GM19372 (cell line): ENCODE data around the gene MCM5.
"Not testable (repeated sequence)": the region's sequence is repeated elsewhere in the genome, so short reads cannot be mapped to it uniquely, and the experiment has no call there.

Experiments
- ATAC-seq: cut with Tn5 transposase; IDR thresholded peaks from one replicate; pipeline ENCODE4 v1.9.1; 2021; ENCODE audit warnings: mild to moderate bottlenecking, low read depth, moderate library complexity; ENCODE audit not compliant: unreplicated experiment

Gene MCM5

GRCh38 chr22:35465109-35465701 lies 65.3 kb downstream of the MCM5 start:
- ATAC-seq: no peak

DNA sequence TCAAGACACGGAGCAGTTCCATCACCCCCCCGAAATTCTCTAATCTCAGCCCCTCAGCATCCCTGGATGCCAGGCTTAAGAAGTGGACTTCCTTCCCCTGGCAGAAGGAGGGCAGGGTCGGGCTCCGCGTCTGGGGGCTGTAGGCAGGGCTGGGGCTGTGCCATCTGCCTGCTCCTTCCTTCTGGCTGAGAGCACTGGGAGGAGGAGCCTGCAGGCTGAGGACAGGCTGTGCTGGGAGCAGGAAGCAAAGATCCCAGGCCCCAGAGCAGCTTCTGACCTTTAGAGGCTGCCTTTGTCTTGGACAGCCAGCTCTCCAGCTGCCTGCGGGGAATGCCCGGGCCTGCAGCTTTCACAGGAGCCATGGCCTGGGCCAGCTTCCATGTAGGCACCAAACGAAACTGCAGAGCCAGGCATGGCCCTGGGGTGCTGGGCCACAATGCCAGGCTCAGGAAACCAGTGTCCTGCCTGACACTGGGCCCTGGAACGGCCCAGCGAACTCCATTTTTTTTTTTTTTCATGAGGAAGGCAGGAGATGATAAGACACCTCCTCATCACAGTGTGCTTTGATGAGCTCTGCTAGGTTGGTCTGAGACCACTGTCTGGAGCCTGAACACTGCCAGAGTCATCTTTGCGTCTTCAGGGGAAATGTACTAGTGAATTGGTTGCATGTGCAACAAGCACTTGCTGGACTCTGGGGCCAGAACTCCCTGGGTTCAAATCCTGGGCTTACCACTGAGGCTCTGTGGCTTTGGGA lies 67.9 kb downstream of the MCM5 start:
- ATAC-seq: no peak

DNA sequence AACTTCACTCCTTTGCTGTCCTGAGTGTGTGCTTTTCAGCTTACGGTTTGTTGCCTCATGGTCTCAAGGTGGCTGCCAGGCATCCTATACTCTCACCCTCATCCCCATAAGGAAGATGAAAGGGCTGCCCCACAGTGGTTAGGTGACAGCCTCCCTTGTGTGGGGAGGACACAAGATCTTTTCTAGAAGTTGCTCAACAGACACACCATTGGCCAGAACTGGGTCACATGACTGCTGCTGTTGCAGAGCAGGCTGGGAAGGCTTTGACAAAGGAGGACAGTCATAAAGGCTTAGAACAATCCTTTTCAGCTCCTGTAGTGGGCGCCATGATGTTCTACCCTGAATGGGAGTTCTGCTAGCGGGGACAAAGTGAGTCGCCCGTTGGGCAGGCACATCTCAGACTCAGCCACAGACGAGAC lies 71.0 kb downstream of the MCM5 start:
- no peak for ATAC-seq

DNA sequence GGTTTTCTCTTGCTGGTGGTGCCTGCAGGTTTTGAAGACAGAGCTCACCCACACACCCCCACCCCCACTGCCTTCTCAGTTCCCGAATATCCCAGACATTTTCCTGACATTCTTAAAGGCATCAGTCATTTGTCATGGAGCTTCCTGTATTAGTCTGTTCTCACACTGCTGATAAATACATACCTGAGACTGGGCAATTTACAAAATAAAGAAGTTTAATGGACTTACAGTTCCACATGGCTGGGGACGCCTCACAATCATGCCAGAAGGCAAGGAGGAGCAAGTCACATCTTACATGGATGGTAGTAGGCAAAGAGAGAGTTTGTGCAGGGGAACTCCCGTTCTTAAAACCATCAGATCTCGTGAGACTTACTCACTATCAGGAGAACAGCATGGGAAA lies 71.6 kb downstream of the MCM5 start:
- ATAC-seq: not testable (repeated sequence)

- ATAC-seq: no peak
Observed at GRCh38 chr22:35472488-35472887, 72.5 kb downstream of the MCM5 start.

DNA sequence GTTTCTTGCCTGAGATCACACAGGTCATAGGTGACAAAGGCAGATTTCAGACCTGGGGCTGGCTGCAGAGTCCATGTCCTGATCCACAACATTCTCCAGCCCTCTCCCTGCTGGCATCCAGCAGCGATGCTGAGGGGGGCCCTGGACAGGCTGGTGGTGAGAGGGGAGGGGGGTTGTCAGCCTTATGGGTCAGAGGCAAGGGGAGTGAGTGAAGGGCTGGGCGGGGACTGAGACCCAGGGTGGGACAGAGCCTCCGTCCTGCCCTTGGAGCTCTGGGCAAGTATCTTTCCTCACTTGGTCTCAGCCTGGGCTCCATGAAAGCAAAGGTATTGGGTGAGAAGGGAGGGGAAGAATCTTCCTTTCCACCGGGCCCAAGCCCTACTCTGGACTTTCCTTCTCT lies 74.0 kb downstream of the MCM5 start:
- no peak for ATAC-seq
